Mesenchymal stem cell (in vitro differentiated cells and primary cell): ENCODE measurements around the gene NEGR1.

Experiments used
- DNase-seq: peaks from one replicate; pipeline ENCODE4 v3.0.0-alpha.2; 2013
- H2AFZ ChIP-seq: one replicate; pipeline ENCODE4 v1.6.1; 2013; ENCODE audit warnings: low read depth, mild to moderate bottlenecking, control low read depth, inconsistent platforms, low read length, moderate library complexity
- H2AK5ac ChIP-seq: 2 replicates; pipeline ENCODE4 v1.6.1; 2013; ENCODE audit warnings: low read length, moderate library complexity, mild to moderate bottlenecking, inconsistent platforms; ENCODE audit not compliant: severe bottlenecking
- H2BK120ac ChIP-seq: one replicate; pipeline ENCODE4 v1.6.1; 2013; ENCODE audit warnings: low read depth, mild to moderate bottlenecking, inconsistent platforms, low read length, moderate library complexity
- H2BK12ac ChIP-seq, 2 experiments: one replicate each; pipeline ENCODE4 v1.6.1; 2013; ENCODE audit warnings: inconsistent platforms in 2 of 2, low read length in 2 of 2, mild to moderate bottlenecking in 2 of 2, moderate library complexity in 2 of 2, control low read depth in 1 of 2
- H2BK15ac ChIP-seq: one replicate; pipeline ENCODE4 v1.6.1; 2013; ENCODE audit warnings: mild to moderate bottlenecking, low read depth, inconsistent platforms; ENCODE audit not compliant: poor library complexity, severe bottlenecking
- H2BK5ac ChIP-seq: 2 replicates; pipeline ENCODE4 v1.6.1; 2013; ENCODE audit warnings: low read depth, mild to moderate bottlenecking, low read length, control low read depth, inconsistent platforms; ENCODE audit not compliant: poor library complexity, severe bottlenecking
- H3K14ac ChIP-seq, 2 experiments: one replicate each; pipeline ENCODE4 v1.6.1; 2013; ENCODE audit warnings: inconsistent platforms in 2 of 2, low read length in 2 of 2, control low read depth in 1 of 2, mild to moderate bottlenecking in 1 of 2, moderate library complexity in 1 of 2
- H3K18ac ChIP-seq, 2 experiments: one replicate each; pipeline ENCODE4 v1.6.1; 2013; ENCODE audit warnings: inconsistent platforms in 2 of 2, low read length in 2 of 2, control low read depth in 1 of 2, low read depth in 1 of 2, mild to moderate bottlenecking in 1 of 2
- H3K23ac ChIP-seq, 2 experiments: one replicate each; pipeline ENCODE4 v1.6.1; 2013; ENCODE audit warnings: inconsistent platforms in 2 of 2, low read length in 2 of 2, mild to moderate bottlenecking in 2 of 2, moderate library complexity in 2 of 2, control low read depth in 1 of 2
- H3K27ac ChIP-seq: 2 replicates; pipeline ENCODE4 v1.5.1; 2013; ENCODE audit warnings: mild to moderate bottlenecking, moderate library complexity, low read length, control low read depth, inconsistent platforms; ENCODE audit not compliant: poor library complexity, severe bottlenecking
- H3K27me3 ChIP-seq, 2 experiments: 2 replicates each; pipeline versions ENCODE4 v1.6.1 to v1.7.0; 2013; ENCODE audit warnings: low read length in 2 of 2, mild to moderate bottlenecking in 2 of 2, moderate library complexity in 2 of 2, control low read depth in 1 of 2, inconsistent platforms in 1 of 2; ENCODE audit not compliant: control insufficient read depth in 1 of 2, insufficient read depth in 1 of 2
- H3K36me3 ChIP-seq, 2 experiments: 2 replicates each; pipeline versions ENCODE4 v1.6.1 to v1.7.0; 2013; ENCODE audit warnings: low read length in 2 of 2, control low read depth in 1 of 2, inconsistent platforms in 1 of 2, low read depth in 1 of 2, mild to moderate bottlenecking in 1 of 2; ENCODE audit not compliant: insufficient read depth in 2 of 2, control insufficient read depth in 1 of 2
- H3K4ac ChIP-seq, 2 experiments: one replicate each; pipeline ENCODE4 v1.6.1; 2013; ENCODE audit warnings: inconsistent platforms in 2 of 2, low read length in 2 of 2, mild to moderate bottlenecking in 2 of 2, moderate library complexity in 2 of 2, control low read depth in 1 of 2, low read depth in 1 of 2
- H3K4me1 ChIP-seq: 2 replicates; pipeline ENCODE4 v1.6.1; 2013; ENCODE audit warnings: low read depth, low read length, control low read depth; ENCODE audit not compliant: control insufficient read depth, insufficient read depth
- H3K4me2 ChIP-seq: 2 replicates; pipeline ENCODE4 v1.6.1; 2013; ENCODE audit warnings: low read length, mild to moderate bottlenecking, inconsistent platforms; ENCODE audit not compliant: poor library complexity, severe bottlenecking
- H3K4me3 ChIP-seq, 2 experiments: 2 replicates each; pipeline versions ENCODE4 v1.5.1 to v1.7.0; 2013; ENCODE audit warnings: low read length in 2 of 2, mild to moderate bottlenecking in 2 of 2, control low read depth in 1 of 2, low read depth in 1 of 2; ENCODE audit not compliant: insufficient read depth in 1 of 2
- H3K79me1 ChIP-seq: replicated peaks from 2 replicates; pipeline ENCODE4 v1.6.1; 2013; ENCODE audit warnings: mild to moderate bottlenecking, control low read depth, low read length, inconsistent platforms; ENCODE audit not compliant: poor library complexity, severe bottlenecking
- H3K9ac ChIP-seq: 2 replicates; pipeline ENCODE4 v1.7.0; 2013; ENCODE audit warnings: mild to moderate bottlenecking, low read length, moderate library complexity
- H3K9me3 ChIP-seq: 2 replicates; pipeline ENCODE4 v1.7.0; 2013; ENCODE audit warnings: mild to moderate bottlenecking, low read length; ENCODE audit not compliant: control insufficient read depth
- H4K8ac ChIP-seq: one replicate; pipeline ENCODE4 v1.6.1; 2013; ENCODE audit warnings: inconsistent platforms, mild to moderate bottlenecking, low read length, moderate library complexity
- H4K91ac ChIP-seq: one replicate; pipeline ENCODE4 v1.6.1; 2013; ENCODE audit warnings: mild to moderate bottlenecking, low read length, inconsistent platforms
- WGBS: methylation state at CpG from one replicate; pipeline ENCODE4 v1.1.7; 2013; ENCODE audit warnings: mixed read lengths; 5-methylcytosine and 5-hydroxymethylcytosine counted together

NEGR1 gene

GRCh38 chr1:71831646-71832045 lies 450.7 kb downstream of the NEGR1 start:
- no peak overlapping the region for H2BK15ac ChIP-seq
- no peak overlapping the region for H2BK120ac ChIP-seq
- WGBS, result 86% methylated on average over 4 of the region's 4 CpGs

GRCh38 chr1:71829346-71829745 lies 453.0 kb downstream of the NEGR1 start:
- no peak overlapping the region for H3K4me2 ChIP-seq
- WGBS, result 93% methylated on average over 8 of the region's 8 CpGs

More at GRCh38 chr1:71831646-71832045, 450.7 kb downstream of the NEGR1 start:
- no peaks in the 10 kb centered on the region for H3K36me3 ChIP-seq
- no peak overlapping the region for H4K91ac ChIP-seq
- no peak overlapping the region for H3K4ac ChIP-seq
- peaks cover 13% of the 10 kb centered on the region for H3K79me1 ChIP-seq
- no peak overlapping the region for H3K18ac ChIP-seq
- no peaks in the 10 kb centered on the region for H3K4me1 ChIP-seq
- no peak overlapping the region for H2BK12ac ChIP-seq
- H3K27ac ChIP-seq, result no peak overlapping the region
- H3K4me3 ChIP-seq, result no peak overlapping the region
- no peak overlapping the region for H3K9ac ChIP-seq
- no peaks in the 10 kb centered on the region for H3K27me3 ChIP-seq
- no peak overlapping the region for H3K4me2 ChIP-seq
- H3K9me3 ChIP-seq, result no peaks in the 10 kb centered on the region
- no peak overlapping the region for H2AFZ ChIP-seq
- no peak overlapping the region for H3K23ac ChIP-seq
- no peak overlapping the region for H4K8ac ChIP-seq
- no peak overlapping the region for H2AK5ac ChIP-seq
- no peak overlapping the region for H3K14ac ChIP-seq
- no peak overlapping the region for H2BK5ac ChIP-seq
- DNase-seq, result no peak

GRCh38 chr1:71828431-71829012 lies 453.8 kb downstream of the NEGR1 start:
- Histone ChIP-seq H3K27ac (no peak overlapping the region), H3K79me1 (peaks cover 12% of the 10 kb centered on the region), H3K18ac (no peak overlapping the region), H2BK15ac (no peak overlapping the region), H3K23ac (no peak overlapping the region), H3K4me1 (no peaks in the 10 kb centered on the region), H4K91ac (no peak overlapping the region), H3K9ac (no peak overlapping the region), H3K4me3 (no peak overlapping the region), H2BK12ac (no peak overlapping the region), H3K4me2 (no peak overlapping the region), H3K9me3 (no peaks in the 10 kb centered on the region), H3K27me3 (no peaks in the 10 kb centered on the region), H2BK120ac (no peak overlapping the region), H2AK5ac (peak overlapping the region; percentile 73), H3K14ac (no peak overlapping the region), H2BK5ac (no peak overlapping the region), H3K4ac (no peak overlapping the region), H4K8ac (no peak overlapping the region), H3K36me3 (no peaks in the 10 kb centered on the region), H2AFZ (no peak overlapping the region)
- 86% methylated on average over 2 of the region's 3 CpGs for WGBS
- DNase-seq, result no peak

More at GRCh38 chr1:71829346-71829745, 453.0 kb downstream of the NEGR1 start:
- Histone ChIP-seq H3K27me3 (no peaks in the 10 kb centered on the region), H2BK5ac (no peak overlapping the region), H3K14ac (no peak overlapping the region), H2BK12ac (no peak overlapping the region), H3K23ac (no peak overlapping the region), H2AFZ (no peak overlapping the region), H3K36me3 (no peaks in the 10 kb centered on the region), H3K9ac (no peak overlapping the region), H2BK120ac (no peak overlapping the region), H3K4me1 (no peaks in the 10 kb centered on the region), H3K4ac (no peak overlapping the region), H2BK15ac (no peak overlapping the region), H3K9me3 (no peaks in the 10 kb centered on the region), H3K18ac (no peak overlapping the region), H3K79me1 (peaks cover 12% of the 10 kb centered on the region), H4K8ac (no peak overlapping the region), H2AK5ac (no peak overlapping the region), H3K27ac (no peak overlapping the region), H4K91ac (no peak overlapping the region), H3K4me3 (no peak overlapping the region)
- DNase-seq, result no peak

- Histone ChIP-seq H3K9ac (no peak overlapping the region), H3K4me3 (no peak overlapping the region), H3K36me3 (no peaks in the 10 kb centered on the region), H3K79me1 (peaks cover 8% of the 10 kb centered on the region), H4K91ac (no peak overlapping the region), H2AFZ (no peak overlapping the region), H2AK5ac (no peak overlapping the region), H3K27me3 (no peaks in the 10 kb centered on the region), H3K4me1 (no peaks in the 10 kb centered on the region), H3K27ac (no peak overlapping the region), H4K8ac (no peak overlapping the region), H3K14ac (no peak overlapping the region), H2BK120ac (no peak overlapping the region), H3K23ac (no peak overlapping the region), H3K4me2 (no peak overlapping the region), H3K9me3 (no peaks in the 10 kb centered on the region), H2BK15ac (no peak overlapping the region), H3K18ac (no peak overlapping the region), H3K4ac (no peak overlapping the region), H2BK5ac (no peak overlapping the region), H2BK12ac (no peak overlapping the region)
- 93% methylated on average over 4 of the region's 4 CpGs for WGBS
- DNase-seq, result no peak
These were observed 458.5 kb downstream of the NEGR1 start for GRCh38 chr1:71823708-71824305.
